Type B pancreatic cell (in vitro differentiated cells): ENCODE measurements around the gene ADCY2. TPM values are rescaled to one million over a fixed set of nuclear protein-coding genes. Genes with fewer than 3 reads are reported as not detected.

Experiments
- DNase-seq: peaks from one replicate; pipeline ENCODE4 v3.0.0; 2021; ENCODE audit warnings: mixed read lengths; ENCODE audit not compliant: unreplicated experiment; ENCODE audit errors: extremely low spot score
- H3K27ac Mint-ChIP-seq: 2 replicates; pipeline ENCODE4 v1.8.0; 2021; ENCODE audit warnings: mild to moderate bottlenecking, mixed read lengths
- H3K27me3 Mint-ChIP-seq: 2 replicates; pipeline ENCODE4 v1.8.0; 2021; ENCODE audit warnings: mixed read lengths
- H3K36me3 Mint-ChIP-seq: 2 replicates; pipeline ENCODE4 v1.8.0; 2021; ENCODE audit warnings: mixed read lengths
- H3K4me1 Mint-ChIP-seq: one replicate; pipeline ENCODE4 v1.8.0; 2021; ENCODE audit warnings: mixed read lengths; ENCODE audit not compliant: unreplicated experiment
- H3K4me3 Mint-ChIP-seq: 2 replicates; pipeline ENCODE4 v1.8.0; 2021; ENCODE audit warnings: mild to moderate bottlenecking, mixed read lengths
- H3K9me3 Mint-ChIP-seq: 2 replicates; pipeline ENCODE4 v1.8.0; 2021; ENCODE audit warnings: mixed read lengths
- CTCF ChIP-seq: fragments of 200-600 bp; sonication (generic); conservative IDR thresholded peaks from 2 replicates; pipeline ENCODE4 v1.5.0; 2021; ENCODE audit warnings: antibody characterized with exemption, mild to moderate bottlenecking
- long read RNA-seq: library from polyadenylated mRNA; unstranded; transcript quantifications from one replicate; pipeline ENCODE4 v2.0.0, GENCODE V29; 2020
- total RNA-seq: library from RNA; stranded (reverse); gene quantifications from 2 replicates; pipeline ENCODE4 v1.2.1, GENCODE V29; 2021; ENCODE audit warnings: low replicate concordance

ADCY2 gene
- total RNA-seq = 5.7 and 79.7 TPM in 2 replicates
- long read RNA-seq, full-length matches to known transcripts = 1 of 2 reads
- long read RNA-seq, partial matches to known transcripts = 0 of 2 reads
- long read RNA-seq, other reads (novel, unspliced or antisense) = 1 of 2 reads

- H3K9me3 Mint-ChIP-seq = no peaks in the 10 kb centered on the region
- peaks cover 46% of the 10 kb centered on the region for H3K27me3 Mint-ChIP-seq
- no peak for TF ChIP-seq CTCF
- peak within 1 kb of the TSS; percentile 77 for H3K27ac Mint-ChIP-seq
- peaks cover 26% of the 10 kb centered on the region for H3K4me1 Mint-ChIP-seq
- no peaks in the 10 kb centered on the region for H3K36me3 Mint-ChIP-seq
- no peak for DNase-seq
- peak within 1 kb of the TSS; percentile 94 for H3K4me3 Mint-ChIP-seq
These were observed at the start of gene ADCY2 for GRCh38 chr5:7395947-7396712. ADCY2 (plus strand) TSS chr5:7396138; CDS start chr5:7396297, 159 bp downstream.

- DNase-seq = no peak
- Mint-ChIP-seq H3K4me3 (no peak overlapping the region), H3K4me1 (peaks cover 15% of the 10 kb centered on the region), H3K36me3 (peaks cover under 1% of the 10 kb centered on the region), H3K9me3 (peaks cover 10% of the 10 kb centered on the region), H3K27me3 (no peaks in the 10 kb centered on the region), H3K27ac (no peak overlapping the region)
- no peak for TF ChIP-seq CTCF
These were observed 48.6 kb upstream of the ADCY2 start for GRCh38 chr5:7347377-7347776.

GRCh38 chr5:7348168-7348854 lies 47.6 kb upstream of the ADCY2 start:
- H3K4me1 Mint-ChIP-seq = peaks cover 15% of the 10 kb centered on the region
- H3K27me3 Mint-ChIP-seq = no peaks in the 10 kb centered on the region
- H3K9me3 Mint-ChIP-seq = peaks cover 8% of the 10 kb centered on the region
- H3K36me3 Mint-ChIP-seq = no peaks in the 10 kb centered on the region
- H3K4me3 Mint-ChIP-seq = no peak overlapping the region
- DNase-seq = no peak
- TF ChIP-seq CTCF = no peak
- no peak overlapping the region for H3K27ac Mint-ChIP-seq

GRCh38 chr5:7361593-7361992 lies 34.3 kb upstream of the ADCY2 start:
- no peaks in the 10 kb centered on the region for H3K9me3 Mint-ChIP-seq
- no peaks in the 10 kb centered on the region for H3K36me3 Mint-ChIP-seq
- H3K27ac Mint-ChIP-seq = no peak overlapping the region
- no peak for TF ChIP-seq CTCF
- peaks cover 7% of the 10 kb centered on the region for H3K27me3 Mint-ChIP-seq
- H3K4me1 Mint-ChIP-seq = no peaks in the 10 kb centered on the region
- no peak overlapping the region for H3K4me3 Mint-ChIP-seq
- no peak for DNase-seq

- H3K27me3 Mint-ChIP-seq = peaks cover 4% of the 10 kb centered on the region
- DNase-seq = no peak
- TF ChIP-seq CTCF = no peak
- no peak overlapping the region for H3K27ac Mint-ChIP-seq
- H3K36me3 Mint-ChIP-seq = no peaks in the 10 kb centered on the region
- no peaks in the 10 kb centered on the region for H3K9me3 Mint-ChIP-seq
- no peaks in the 10 kb centered on the region for H3K4me1 Mint-ChIP-seq
- H3K4me3 Mint-ChIP-seq = no peak overlapping the region
These were observed 32.8 kb upstream of the ADCY2 start for GRCh38 chr5:7363067-7363677.
